NCI-H345 (cell line): ENCODE results near the gene NRCAM.
A peak's percentile ranks its signal among the peaks of the same experiment; 100 is the strongest.
"Not testable (repeated sequence)": the region's sequence is repeated elsewhere in the genome, so short reads cannot be mapped to it uniquely, and the experiment has no call there.

Experiments used
- DNase-seq: peaks from one replicate; lab custom pipeline; 2025; lab: John Stamatoyannopoulos, UW

NRCAM gene

DNA sequence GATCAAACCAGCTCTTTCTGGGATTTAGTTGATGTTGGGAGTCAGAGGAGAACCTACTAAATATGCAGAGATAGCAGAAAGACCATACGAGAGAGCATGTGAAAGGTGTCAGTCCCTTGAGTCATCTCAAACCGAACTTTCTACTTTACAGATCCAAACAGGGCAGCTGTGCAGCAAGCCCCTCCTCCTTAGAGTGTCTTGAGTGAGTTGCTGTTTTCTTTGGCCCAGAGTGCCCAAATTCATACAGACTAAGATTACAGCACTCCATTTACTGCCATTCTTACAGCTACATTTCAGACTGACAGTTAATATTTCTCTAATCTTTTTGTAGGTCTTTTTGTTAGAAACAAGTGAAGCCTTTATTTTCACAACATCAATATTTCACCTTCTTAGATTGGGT lies 53.4 kb downstream of the NRCAM start:
- DNase-seq, result no peak

DNA sequence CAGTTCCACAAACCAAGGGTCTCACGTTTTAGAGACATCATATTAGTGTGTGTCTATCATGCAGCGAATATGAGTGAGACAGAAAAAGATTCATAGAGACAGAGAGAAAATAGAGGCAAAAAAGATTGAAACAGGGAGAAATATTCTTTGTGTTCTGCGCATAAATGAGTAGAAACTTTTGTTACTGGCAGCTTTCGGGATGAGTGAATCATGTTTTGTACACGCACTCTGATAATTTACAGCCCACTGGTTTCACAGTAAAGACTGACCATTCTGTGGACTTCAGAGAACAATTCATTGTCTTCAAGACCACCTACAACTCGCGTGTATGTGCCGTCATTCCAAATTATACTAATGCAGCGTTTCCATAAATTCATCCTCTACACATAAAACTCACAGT lies 60.2 kb downstream of the NRCAM start:
- no peak for DNase-seq

DNA sequence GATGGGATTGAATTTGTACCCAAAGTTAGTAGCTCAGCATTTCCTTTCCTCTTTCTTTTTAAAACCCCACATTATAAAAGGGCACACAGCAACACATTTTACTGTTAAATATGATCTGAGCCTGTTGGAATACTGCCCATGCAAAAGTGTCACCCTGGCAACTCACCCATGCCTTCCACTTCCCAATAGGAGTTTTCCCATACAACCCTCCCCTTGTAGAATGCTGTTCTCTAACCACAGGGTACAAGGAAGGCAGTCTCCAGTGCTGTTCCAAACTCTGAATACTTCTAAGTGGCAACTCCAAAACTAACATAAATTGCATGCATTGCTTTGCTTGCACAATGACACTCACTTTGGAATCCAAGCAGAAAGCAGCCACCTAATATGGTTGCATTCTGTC lies 60.8 kb downstream of the NRCAM start:
- DNase-seq, result no peak

DNA sequence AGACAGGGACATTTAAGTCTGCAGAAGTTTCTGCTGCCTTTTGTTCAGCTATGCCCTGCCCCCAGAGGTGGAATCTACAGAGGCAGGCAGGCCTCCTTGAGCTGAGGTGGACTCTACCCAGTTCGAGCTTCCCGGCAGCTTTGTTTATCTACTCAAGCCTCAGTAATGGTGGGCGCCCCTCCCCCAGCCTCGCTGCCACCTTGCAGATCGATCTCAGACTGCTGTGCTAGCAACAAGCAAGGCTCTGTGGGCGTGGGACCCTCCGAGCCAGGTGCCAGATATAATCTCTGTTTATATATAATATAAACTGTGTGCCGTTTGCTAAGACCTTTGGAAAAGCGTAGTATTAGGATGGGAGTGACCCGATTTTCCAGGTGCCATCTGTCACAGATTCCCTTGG lies 63.1 kb downstream of the NRCAM start:
- DNase-seq, result not testable (repeated sequence)

DNA sequence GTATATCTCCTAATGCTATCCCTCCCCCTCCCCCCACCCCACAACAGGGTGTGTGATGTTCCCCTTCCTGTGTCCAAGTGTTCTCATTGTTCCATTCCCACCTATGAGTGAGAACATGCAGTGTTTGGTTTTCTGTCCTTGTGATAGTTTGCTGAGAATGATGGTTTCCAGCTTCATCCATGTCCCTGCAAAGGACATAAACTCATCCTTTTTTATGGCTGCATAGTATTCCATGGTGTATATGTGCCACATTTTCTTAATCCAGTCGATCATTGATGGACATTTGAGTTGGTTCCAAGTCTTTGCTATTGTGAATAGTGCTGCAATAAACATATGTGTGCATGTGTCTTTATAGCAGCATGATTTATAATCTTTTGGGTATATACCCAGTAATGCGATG lies 68.5 kb downstream of the NRCAM start:
- DNase-seq, result not testable (repeated sequence)

DNA sequence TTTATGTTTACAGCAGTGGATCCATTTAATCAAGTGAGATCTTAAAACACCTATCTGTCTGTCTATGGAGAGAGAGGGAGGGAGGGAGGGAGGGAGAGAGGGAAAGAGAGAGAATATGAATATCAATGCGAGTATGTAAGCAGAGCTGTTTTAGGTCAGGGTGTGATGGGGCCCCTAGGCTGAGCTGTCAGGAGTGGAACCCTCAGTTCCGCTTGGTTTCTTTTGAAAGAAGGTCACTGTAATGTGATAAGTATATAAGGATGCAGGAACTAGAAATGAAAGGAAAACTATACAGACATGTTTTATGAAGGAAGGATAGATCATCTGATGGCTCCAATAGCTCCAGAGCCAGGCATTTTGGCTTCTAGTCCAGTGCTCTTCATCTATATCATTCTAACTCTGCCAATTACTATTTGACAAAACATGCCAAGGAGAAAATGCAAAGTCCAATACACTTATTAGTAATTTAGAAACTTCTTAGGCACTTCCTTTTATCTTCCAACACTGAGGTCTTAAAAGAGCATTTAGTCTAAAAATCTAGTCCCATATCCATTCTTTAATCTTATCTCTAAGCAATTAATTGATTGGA lies 70.3 kb downstream of the NRCAM start:
- DNase-seq, result peak; percentile 64

DNA sequence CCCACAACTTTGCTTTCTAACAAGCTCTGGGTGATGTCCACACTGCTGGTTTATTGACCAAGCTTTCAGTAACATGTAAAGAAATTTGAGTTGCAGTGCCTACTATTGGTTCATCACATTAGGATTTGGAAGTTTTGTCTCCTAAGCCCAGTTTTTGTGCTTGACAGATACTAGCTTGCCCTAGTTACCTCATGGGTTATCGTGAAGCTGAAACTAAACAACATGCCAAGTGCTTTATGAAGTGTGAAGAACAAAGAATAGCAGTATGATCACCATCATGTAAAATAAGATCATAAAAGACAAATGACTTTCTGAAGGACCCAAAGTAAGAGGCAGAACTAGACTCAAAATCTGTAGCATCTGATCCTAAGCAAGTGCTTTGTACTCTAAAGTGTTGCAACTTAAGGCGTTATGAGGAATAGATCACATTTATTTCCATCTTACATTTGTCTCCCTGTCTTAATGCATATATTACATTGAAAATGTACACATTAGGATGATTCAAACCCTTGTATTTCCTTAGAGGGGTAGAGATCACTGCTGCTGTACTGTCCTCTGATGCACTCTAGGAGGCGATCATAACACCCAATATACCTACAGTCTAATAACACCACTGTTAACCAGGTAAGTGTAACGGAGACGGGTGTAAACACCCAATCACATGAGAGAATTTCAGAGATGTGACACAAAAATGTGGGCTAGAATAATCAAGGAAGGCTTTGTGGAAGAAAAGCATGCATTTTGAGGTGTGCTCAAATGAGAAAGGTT lies 71.3 kb downstream of the NRCAM start:
- no peak for DNase-seq

DNA sequence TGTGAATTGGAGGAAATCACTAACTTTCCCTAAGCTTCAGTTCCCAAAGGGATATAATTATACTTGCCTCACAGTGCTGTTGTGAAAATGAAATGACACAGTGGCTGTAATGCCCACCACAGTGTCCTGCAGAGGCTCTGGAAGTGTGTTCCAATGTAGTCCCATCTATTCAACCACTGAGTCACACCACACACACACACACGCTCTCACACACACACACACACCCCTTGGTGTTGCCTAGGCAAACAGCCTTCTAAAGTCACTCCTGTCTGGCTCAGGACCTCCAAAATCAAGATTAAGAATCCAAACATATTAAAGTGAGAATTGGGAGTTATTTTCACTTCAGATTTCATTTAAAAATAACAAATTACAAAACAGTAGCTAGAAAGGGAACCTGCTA lies 73.3 kb downstream of the NRCAM start:
- DNase-seq, result no peak

DNA sequence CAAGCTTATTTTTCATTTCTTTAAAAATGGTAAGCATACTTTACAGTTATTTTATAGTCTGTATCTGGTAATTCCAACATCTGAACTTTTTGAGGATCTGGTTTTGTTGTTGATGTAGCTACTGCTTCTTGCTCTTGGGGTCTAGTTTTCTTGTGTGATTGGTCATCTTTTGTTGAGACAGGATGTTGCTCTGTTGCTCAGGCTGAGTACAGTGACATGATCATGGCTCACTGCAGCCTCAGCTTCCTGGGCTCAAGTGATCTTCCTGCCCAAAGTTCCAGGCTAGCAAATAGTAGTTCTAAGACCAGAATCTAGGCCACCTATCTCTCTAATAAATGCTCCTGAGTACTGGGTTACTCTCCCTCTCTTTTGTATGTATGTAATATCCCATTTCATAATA lies 75.7 kb downstream of the NRCAM start:
- DNase-seq, result no peak

DNA sequence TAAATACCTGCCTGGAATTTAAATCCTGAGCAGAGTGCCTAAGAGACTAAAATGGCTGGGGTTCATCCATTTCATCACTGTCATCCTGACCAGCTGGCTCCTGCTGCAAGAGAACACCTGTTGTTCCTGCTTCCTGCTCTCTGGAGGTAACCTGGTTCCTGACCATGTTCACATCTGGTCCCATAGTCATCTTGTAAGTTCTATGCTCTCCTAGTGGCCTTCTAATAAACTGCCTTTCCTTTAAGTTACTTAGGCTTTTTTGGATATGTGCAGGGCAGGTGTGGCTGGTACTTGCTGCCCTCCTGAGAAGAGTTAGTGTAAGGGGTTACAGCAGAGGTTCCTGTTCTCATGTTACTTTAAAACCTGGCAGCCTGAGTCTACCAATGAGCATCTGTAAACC lies 80.0 kb downstream of the NRCAM start:
- peak; percentile 10 for DNase-seq

DNA sequence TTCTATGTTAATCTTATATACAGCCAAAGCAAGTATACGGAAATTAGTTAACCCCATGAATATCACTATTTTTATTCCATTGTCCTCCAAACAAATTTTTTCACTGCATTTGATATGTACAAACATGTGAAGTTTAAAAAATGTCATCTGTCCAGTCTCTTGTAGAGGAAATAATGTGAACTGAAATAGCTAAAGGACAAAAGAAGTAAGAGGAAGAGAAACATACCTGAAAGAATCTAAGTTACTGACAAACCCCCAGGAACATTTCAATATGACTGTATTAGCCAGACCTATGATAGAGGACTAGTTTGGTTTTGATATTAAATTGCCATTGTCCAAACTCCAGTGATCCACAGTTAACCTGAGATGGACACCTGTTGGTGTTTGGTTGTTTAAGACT lies 80.6 kb downstream of the NRCAM start:
- DNase-seq, result no peak

DNA sequence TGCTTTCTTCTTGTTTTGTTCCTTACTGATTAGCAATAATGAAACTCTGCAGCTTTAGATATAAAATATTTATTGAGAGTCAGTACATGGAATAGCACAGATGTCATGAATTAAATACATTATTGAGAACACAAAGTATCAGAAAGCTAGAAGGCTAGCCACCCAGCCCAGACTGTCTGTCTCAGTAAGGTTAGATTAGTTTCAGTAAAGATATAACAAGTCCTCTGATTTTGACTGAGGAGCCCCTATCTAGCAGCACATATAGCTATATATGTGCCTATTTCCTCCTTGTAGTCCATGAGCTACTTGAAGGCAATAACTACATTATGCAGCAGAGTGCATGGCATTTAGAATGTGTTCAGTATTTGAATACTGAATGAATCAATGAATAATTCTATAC lies 81.3 kb downstream of the NRCAM start:
- no peak for DNase-seq

DNA sequence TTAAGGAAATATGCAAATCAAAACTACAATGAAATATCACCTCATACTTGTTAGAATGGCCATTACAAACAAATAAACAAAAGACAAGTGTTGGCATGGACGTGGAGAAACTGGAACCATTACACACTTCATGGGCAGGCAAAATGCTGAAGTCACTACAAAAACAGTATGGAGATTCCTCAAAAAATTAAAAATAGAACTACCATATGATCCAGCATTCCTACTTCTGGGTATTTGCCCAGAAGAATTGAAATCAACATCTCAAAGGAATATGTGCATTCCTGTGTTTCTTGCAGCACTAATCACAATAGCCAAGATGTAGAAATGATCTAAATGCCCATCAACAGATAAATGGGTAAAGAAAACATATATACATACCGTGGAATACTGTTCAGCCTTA lies 83.6 kb downstream of the NRCAM start:
- DNase-seq, result no peak

DNA sequence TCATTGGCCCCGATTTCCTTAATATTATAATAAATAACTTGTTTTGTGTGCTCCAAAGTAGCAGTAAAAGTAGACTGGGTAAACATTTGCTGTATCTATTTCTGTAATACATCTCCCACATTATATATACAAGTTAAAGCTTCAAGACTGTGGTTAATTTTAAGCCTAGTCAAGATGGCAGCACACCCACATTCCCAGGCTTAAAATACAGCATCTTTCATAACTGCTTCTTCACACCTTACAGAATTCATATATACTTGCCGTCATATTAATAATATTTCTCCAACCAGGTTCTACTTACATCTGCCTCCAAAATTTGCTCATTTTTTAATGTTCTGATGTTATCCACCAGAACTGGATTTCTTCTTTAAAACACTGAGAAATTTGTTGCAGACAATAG lies 85.6 kb downstream of the NRCAM start:
- DNase-seq, result no peak

DNA sequence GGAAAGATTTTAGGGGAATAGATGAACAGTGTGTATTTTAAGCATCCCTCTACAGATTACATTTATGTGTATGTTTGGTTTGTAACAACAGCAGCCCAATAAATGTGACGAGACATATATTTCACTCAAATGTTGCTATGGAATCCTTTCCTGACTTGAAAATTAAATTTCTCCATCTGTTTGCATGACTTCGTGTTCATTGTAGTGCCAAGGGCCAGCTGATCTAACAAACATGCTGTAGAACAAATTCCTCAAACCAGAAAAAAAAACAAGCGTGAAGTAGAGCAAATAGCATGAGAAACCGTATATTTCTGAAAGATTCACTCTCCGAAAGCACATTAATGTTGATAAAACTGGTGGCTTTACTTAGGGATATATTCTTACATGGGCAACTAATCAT lies 87.8 kb downstream of the NRCAM start:
- DNase-seq, result no peak

DNA sequence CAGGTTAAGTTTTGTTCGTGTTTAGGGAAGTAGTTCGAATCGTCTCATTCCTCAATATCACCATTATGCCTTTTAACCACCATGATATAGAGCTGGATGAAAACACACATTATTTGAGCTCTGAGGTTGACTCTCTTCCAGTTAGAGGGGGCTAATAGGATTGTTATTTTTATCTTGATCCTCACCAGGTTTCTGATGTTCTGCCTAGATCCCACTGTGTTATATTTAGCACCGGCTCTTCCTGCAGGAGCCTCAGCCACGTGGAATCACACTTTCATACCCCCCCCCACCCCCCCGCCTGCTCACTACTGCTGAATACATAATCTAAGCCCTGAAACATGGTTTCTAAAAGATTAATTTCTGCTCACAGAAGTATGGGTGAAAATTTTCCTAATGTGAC lies 88.3 kb downstream of the NRCAM start:
- no peak for DNase-seq

DNA sequence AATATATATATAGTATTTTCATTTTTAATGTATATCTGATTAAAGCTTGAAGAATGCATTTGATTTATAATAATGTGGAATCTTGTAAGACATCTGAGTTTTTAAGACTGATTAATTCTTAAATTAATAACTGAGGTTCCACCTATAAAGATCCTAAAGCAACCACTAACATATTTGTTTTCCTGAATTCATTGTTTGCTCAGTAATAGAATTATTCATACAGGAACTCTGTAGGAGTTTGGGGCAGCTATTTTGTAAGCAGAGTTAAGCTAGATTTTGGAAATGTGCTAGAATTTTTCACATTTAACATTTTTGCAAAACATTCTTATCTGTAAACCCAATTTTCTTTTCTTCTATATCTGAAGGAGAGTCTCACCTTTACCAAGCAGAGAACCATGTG lies 88.9 kb downstream of the NRCAM start:
- no peak for DNase-seq

DNA sequence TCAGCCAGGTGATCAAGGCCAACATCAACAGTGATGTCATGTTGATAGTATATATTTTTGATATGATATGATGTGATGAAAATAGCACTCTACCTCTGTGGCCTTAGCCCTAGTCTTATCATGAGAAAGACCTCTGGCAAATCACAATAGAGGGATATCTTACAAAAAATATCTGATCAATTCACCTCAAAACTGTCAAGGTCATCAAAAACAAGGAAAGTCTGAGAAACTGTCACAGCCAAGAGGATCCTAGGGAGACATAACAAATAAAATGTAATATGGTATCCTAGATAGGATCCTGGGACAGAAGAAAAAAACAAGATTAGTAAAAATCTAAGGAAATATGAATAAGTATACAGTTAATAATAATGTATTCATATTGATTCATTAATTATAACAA lies 92.6 kb downstream of the NRCAM start:
- DNase-seq, result no peak

DNA sequence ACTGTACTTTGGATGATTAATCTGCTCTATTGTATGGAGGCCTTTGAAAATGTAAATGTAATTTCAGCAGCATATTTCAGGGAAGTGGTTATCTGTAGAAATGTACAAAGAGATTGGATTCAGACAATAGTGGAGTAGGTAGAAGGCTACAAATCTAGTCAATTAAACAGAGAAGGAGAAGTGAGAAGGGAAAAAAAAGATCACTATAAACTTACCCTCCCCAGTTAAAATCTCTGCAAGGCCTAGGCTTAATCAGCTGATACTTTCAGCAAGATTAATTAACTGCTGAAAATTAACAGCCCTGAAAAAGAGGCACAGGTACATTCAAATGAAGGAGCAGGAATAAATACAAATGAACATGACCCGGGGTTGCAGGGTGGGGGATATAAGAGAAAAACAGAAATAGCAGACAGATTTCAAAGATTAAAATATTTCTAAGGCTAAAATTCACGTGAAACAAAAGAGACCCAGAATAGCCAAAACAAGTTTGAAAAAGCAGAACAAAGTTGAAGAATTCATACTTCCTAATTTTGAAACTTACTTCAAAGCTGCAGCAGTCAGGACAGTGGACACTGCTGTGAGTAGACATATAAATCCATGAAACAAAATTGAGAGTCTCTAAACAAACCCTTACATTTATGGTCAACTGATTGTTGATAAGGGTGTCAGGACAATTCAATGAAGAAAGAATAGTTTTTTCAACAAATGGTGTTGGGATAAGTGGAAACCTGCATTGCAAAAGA lies 96.0 kb downstream of the NRCAM start:
- no peak for DNase-seq

DNA sequence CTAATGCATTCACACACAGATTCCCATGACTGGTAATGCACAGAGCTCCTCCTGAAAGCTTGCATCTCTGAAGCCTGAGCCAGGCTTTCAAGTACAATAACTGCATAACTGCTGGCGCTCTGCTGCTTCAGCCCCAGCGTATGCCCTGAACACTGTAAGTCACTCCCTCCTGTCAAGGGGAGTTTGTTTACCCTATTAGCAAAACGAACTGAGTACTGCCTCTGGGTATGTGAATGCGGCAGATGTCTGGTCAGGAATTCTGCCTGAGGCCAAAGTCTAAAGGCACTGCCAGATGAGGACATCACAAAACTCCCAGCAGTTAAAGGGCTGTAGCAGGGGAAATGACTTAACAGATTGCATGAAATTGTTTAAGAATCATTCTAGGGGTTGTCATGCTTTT lies 97.7 kb downstream of the NRCAM start:
- peak; percentile 95 for DNase-seq

DNA sequence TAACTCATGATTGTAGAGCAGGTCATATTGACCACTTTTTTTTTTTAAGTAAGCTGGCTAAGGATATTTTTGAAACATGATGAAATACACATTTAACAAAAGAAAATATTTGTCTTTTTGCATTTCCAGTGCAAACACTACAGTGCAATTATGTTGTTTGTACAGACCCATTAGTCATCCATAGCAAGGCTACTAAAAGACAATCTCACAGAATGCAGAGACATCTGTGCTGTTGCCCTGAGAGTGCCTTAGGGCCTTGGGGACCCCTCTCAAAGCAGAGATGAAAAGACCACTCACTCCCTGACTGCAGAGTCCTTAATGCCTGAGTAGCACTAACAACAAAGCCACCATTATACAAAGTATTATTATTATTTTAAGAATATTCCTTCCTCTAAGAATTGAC lies 104.5 kb downstream of the NRCAM start:
- DNase-seq, result peak; percentile 25

DNA sequence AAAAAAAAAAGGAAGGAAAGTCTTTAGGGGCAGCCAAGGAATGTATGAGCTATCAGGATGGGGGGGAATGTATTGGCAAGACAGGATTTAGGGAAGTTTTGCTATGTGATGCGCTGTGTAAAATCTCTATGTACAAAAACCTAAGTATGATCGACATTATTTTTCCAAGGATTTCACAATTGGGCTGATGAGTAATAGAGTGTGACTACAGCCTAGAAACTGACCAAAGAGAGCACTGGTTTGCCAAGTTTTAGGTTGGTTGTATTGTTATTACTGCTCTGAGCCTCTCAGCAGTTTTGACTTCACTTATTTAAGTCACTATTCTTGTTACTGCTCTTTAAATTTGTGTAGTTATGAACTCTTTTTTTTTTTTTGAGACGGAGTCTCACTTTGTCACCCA lies 107.3 kb downstream of the NRCAM start:
- no peak for DNase-seq

DNA sequence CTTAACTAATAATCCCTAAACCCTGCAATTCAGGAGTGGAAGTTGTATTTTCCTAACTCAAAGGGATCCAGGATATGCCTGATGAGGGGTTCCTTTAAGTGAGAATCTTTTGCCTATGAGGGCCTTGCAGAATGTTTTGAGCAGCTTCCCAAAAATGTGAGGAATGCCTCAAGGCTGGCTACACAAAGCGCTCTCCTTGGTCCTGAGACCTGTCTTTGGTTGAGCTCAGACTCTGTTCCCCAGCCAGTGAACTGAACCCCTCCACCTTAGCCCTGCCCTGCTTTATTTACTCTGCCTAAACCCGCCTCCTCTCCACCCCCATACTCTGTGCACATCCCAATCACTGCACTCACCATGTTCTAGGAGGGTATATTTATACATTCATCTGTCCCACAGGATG lies 108.6 kb downstream of the NRCAM start:
- no peak for DNase-seq
